Gastrocnemius medialis (tissue), 4 donors: ENCODE measurements around the gene PDE10A.

Experiments used
- POLR2A ChIP-seq, 2 donors: fragments of 450-650 bp; IDR thresholded peaks; one replicate each; pipeline ENCODE4 v1.6.1; 2017; ENCODE audit warnings: antibody characterized with exemption in 2 of 2, mild to moderate bottlenecking in 2 of 2, moderate library complexity in 2 of 2
- TF ChIP-seq, protein P1 (sequence below), 5 experiments: fragments of 450-650 bp in 3 of 5; fragments of 200-600 bp in 2 of 5; sonication (generic) in 2 of 5; IDR thresholded peaks in 4 of 5; conservative IDR thresholded peaks in 1 of 5; 1 replicate in 4 of 5; 2 replicates in 1 of 5; pipeline ENCODE4 v1.5.1; 2016 to 2019; ENCODE audit warnings: antibody characterized with exemption in 5 of 5, mild to moderate bottlenecking in 3 of 5, moderate library complexity in 3 of 5

DNA sequence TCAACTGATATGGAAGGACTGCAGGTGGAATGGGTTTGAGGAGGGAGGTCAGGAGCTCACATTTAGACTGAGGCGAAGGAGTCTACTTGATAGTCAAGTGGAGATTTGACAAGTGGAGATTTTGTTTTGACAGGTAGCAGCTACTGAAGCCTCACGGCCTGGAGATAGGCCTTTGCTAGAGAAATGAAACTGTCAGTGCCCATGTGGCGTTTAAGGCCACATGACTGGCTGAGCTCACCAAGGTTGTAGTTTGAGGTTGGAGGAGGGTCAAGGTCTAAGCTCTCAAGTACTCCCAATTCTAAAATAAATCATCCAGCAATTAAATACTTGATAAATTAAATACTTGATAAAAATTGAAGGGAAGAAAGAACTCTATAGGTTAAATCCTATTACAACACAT, 273.5 kb downstream of the PDE10A start:
- TF ChIP-seq, protein P1, sequence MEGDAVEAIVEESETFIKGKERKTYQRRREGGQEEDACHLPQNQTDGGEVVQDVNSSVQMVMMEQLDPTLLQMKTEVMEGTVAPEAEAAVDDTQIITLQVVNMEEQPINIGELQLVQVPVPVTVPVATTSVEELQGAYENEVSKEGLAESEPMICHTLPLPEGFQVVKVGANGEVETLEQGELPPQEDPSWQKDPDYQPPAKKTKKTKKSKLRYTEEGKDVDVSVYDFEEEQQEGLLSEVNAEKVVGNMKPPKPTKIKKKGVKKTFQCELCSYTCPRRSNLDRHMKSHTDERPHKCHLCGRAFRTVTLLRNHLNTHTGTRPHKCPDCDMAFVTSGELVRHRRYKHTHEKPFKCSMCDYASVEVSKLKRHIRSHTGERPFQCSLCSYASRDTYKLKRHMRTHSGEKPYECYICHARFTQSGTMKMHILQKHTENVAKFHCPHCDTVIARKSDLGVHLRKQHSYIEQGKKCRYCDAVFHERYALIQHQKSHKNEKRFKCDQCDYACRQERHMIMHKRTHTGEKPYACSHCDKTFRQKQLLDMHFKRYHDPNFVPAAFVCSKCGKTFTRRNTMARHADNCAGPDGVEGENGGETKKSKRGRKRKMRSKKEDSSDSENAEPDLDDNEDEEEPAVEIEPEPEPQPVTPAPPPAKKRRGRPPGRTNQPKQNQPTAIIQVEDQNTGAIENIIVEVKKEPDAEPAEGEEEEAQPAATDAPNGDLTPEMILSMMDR (IDR thresholded peaks at IDR 0.05 in 4 of 5, conservative IDR thresholded peaks at IDR 0.05 in 1 of 5), result no peak
- no peak for TF ChIP-seq POLR2A (IDR thresholded peaks at IDR 0.05)
